KMS-11 (cell line): Measurements from ENCODE around the gene PPM1G.

Experiments used
- H2AFZ ChIP-seq: fragments of 200-600 bp; sonication (generic); 2 replicates; pipeline ENCODE4 v1.6.1; 2016; ENCODE audit warnings: antibody characterized with exemption, mixed run types, low read depth
- H3K27ac ChIP-seq: fragments of 200-600 bp; sonication (generic); 2 replicates; pipeline ENCODE4 v1.6.1; 2016; ENCODE audit warnings: mild to moderate bottlenecking, mixed run types
- H3K27me3 ChIP-seq: fragments of 200-600 bp; sonication (generic); 2 replicates; pipeline ENCODE4 v1.6.1; 2017; ENCODE audit warnings: mild to moderate bottlenecking, low read depth, mixed run types, moderate library complexity; ENCODE audit not compliant: insufficient read depth
- H3K36me3 ChIP-seq: fragments of 200-600 bp; sonication (generic); 2 replicates; pipeline ENCODE4 v1.6.1; 2017; ENCODE audit warnings: mild to moderate bottlenecking, mixed run types; ENCODE audit not compliant: insufficient read depth
- H3K4me1 ChIP-seq: fragments of 200-600 bp; sonication (generic); 2 replicates; pipeline ENCODE4 v1.6.1; 2016; ENCODE audit warnings: mild to moderate bottlenecking, low read depth, mixed run types; ENCODE audit not compliant: poor library complexity, severe bottlenecking
- H3K4me2 ChIP-seq: fragments of 200-600 bp; sonication (generic); 2 replicates; pipeline ENCODE4 v1.7.0; 2016; ENCODE audit warnings: mild to moderate bottlenecking, mixed run types
- H3K4me3 ChIP-seq: fragments of 200-600 bp; sonication (generic); IDR thresholded peaks from 2 replicates; pipeline ENCODE4 v1.6.1; 2017; ENCODE audit warnings: low read depth, low read length, mixed read lengths; ENCODE audit not compliant: insufficient read depth
- H3K79me2 ChIP-seq: fragments of 200-600 bp; sonication (generic); 2 replicates; pipeline ENCODE4 v1.6.1; 2016; ENCODE audit warnings: low read depth, mixed run types; ENCODE audit not compliant: insufficient read depth
- H3K9ac ChIP-seq: fragments of 200-600 bp; sonication (generic); 2 replicates; pipeline ENCODE4 v1.6.1; 2016; ENCODE audit warnings: mild to moderate bottlenecking, mixed run types
- H4K20me1 ChIP-seq: fragments of 200-600 bp; sonication (generic); 2 replicates; pipeline ENCODE4 v1.6.1; 2016; ENCODE audit warnings: mild to moderate bottlenecking, mixed run types; ENCODE audit not compliant: insufficient read depth
- TF ChIP-seq, protein P1 (sequence below): fragments of 200-600 bp; sonication (generic); conservative IDR thresholded peaks from 2 replicates; pipeline ENCODE4 v1.6.1; 2017; ENCODE audit warnings: low read depth, mild to moderate bottlenecking, antibody characterized with exemption, low read length, moderate library complexity, mixed read lengths

The PPM1G gene

DNA sequence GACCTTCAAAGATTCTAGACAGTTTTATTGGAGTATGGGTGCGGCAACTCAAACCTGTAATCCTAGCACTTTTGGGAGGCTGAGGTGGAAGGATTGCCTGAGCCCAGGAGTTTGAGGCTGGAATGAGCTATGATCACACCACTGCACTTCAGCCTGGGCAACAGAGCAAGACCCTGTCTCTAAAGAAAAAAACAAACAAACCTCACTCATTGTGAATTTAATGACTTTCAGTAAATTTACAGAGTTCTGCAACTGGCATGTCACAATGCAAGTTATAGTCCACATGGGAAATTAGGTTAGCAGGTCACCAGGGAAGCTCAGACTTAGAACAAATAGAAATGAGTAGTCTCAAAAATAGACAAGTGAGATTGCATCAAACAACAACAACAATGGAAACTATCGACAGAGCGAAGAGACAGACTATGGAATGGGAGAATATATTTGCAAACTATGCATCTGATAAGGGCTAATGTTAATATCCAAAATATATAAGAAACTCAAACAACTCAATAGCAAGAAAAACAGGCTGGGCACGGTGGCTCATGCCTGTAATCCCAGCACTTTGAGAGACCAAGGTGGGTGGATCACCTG is 12.4 kb upstream of the PPM1G start:
- Histone ChIP-seq H4K20me1 (no peaks in the 10 kb centered on the region), H3K36me3 (no peaks in the 10 kb centered on the region), H3K4me1 (no peaks in the 10 kb centered on the region), H2AFZ (no peak overlapping the region), H3K4me2 (no peak overlapping the region), H3K9ac (no peak overlapping the region), H3K79me2 (no peaks in the 10 kb centered on the region), H3K4me3 (no peak overlapping the region), H3K27ac (no peak overlapping the region), H3K27me3 (no peaks in the 10 kb centered on the region)
- TF ChIP-seq, protein P1, sequence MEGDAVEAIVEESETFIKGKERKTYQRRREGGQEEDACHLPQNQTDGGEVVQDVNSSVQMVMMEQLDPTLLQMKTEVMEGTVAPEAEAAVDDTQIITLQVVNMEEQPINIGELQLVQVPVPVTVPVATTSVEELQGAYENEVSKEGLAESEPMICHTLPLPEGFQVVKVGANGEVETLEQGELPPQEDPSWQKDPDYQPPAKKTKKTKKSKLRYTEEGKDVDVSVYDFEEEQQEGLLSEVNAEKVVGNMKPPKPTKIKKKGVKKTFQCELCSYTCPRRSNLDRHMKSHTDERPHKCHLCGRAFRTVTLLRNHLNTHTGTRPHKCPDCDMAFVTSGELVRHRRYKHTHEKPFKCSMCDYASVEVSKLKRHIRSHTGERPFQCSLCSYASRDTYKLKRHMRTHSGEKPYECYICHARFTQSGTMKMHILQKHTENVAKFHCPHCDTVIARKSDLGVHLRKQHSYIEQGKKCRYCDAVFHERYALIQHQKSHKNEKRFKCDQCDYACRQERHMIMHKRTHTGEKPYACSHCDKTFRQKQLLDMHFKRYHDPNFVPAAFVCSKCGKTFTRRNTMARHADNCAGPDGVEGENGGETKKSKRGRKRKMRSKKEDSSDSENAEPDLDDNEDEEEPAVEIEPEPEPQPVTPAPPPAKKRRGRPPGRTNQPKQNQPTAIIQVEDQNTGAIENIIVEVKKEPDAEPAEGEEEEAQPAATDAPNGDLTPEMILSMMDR = no peak

DNA sequence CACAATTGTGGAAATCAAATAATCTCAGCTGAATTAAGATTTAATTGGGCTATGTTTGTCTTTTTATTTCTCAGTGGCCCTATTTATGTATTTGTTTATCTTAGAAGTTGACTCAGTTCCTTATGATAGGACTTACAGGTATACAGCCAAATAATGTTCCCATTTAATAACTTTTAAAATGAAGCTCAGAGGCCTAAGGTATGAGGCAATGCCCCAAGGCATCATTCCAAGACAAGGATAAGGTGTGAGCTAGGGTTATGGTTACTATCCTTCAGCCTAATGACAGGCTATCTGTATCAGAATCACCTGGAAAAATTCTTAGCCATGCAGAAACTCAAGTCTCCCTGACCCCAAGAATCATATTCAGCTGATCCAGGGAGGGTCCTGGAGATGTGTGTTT is 11.6 kb upstream of the PPM1G start:
- H2AFZ ChIP-seq = no peak overlapping the region
- TF ChIP-seq, protein P1 = no peak
- H3K79me2 ChIP-seq = no peaks in the 10 kb centered on the region
- no peaks in the 10 kb centered on the region for H3K4me1 ChIP-seq
- H3K27ac ChIP-seq = no peak overlapping the region
- no peaks in the 10 kb centered on the region for H4K20me1 ChIP-seq
- no peak overlapping the region for H3K9ac ChIP-seq
- no peak overlapping the region for H3K4me3 ChIP-seq
- H3K4me2 ChIP-seq = no peak overlapping the region
- H3K27me3 ChIP-seq = no peaks in the 10 kb centered on the region
- H3K36me3 ChIP-seq = no peaks in the 10 kb centered on the region

DNA sequence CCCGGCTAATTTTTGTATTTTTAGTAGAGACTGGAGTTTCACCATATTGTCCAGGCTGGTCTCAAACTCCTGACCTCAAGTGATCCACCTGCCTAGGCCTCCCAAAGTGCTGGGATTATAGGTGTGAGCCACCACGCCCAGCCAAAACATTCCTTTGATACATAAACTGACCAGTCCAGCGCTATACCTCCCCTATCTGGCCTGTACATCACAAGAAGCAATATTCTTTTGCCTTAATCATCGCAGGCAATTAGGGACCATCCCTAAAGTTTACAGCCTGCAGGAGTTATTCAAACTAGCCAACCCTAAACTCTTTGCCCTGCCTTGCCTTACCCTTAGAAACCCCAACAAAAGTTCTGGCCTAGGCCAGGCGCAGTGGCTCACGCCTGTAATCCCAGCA is 6.8 kb upstream of the PPM1G start:
- TF ChIP-seq, protein P1 = no peak
- Histone ChIP-seq H3K79me2 (no peaks in the 10 kb centered on the region), H3K4me2 (no peak overlapping the region), H3K9ac (no peak overlapping the region), H3K4me1 (no peaks in the 10 kb centered on the region), H4K20me1 (no peaks in the 10 kb centered on the region), H2AFZ (no peak overlapping the region), H3K27me3 (no peaks in the 10 kb centered on the region), H3K36me3 (no peaks in the 10 kb centered on the region), H3K4me3 (no peak overlapping the region), H3K27ac (no peak overlapping the region)

DNA sequence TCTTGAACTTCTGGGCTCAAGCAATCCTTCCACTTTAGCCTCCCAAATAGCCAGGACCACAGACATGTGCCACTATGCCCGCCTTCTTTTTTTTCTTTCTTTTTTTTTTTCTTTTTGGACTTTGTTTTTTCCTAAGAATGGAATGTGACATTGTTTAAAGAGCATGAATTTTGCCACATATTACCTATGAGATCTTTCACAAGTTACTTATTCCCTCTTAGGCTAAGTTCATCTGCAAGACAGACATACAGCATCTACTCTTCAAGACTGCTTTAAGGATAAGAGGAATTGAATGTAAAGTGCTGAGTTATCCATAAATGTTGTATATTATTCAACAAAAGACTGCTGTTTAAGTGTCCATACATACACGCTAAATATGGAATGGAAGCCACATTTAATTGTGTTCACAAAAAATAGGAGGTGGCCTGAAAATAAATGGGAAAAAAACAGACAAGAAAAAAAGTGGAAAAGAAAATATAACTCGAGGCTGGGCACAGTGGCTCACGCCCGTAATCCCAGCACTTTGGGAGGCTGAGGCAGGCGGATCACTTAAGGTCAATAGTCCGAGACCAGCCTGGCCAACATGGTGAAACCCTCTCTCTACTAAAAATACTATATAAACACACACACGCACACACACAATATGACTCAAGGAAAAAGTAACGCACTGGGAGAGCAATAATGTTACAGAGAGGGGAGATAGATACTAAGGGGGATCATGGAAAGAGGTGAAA is 3.2 kb upstream of the PPM1G start:
- no peak overlapping the region for H2AFZ ChIP-seq
- no peaks in the 10 kb centered on the region for H3K27me3 ChIP-seq
- peaks cover 11% of the 10 kb centered on the region for H3K4me1 ChIP-seq
- H3K4me3 ChIP-seq = no peak overlapping the region
- peaks cover 17% of the 10 kb centered on the region for H3K79me2 ChIP-seq
- TF ChIP-seq, protein P1 = no peak
- no peak overlapping the region for H3K9ac ChIP-seq
- H3K36me3 ChIP-seq = no peaks in the 10 kb centered on the region
- H3K27ac ChIP-seq = no peak overlapping the region
- no peak overlapping the region for H3K4me2 ChIP-seq
- H4K20me1 ChIP-seq = peaks cover 3% of the 10 kb centered on the region; the same call in 1 of the 2 replicates
